Adrenal gland (tissue), 12 donors: ENCODE data around the gene IRS2. TPM values are rescaled to one million over a fixed set of nuclear protein-coding genes. Genes with fewer than 3 reads are reported as not detected.

ENCODE experiments used
- DNase-seq, 7 donors: peaks; one replicate each; pipeline ENCODE4 v3.0.0-alpha.2; 2019 to 2020
- H3K27ac ChIP-seq, 5 donors: fragments of 200-600 bp; sonication (generic) in 4 of 5; 1 replicate in 3 of 5; 2 replicates in 2 of 5; pipeline versions ENCODE4 v1.5.1 to v1.8.0; 2016 to 2020; ENCODE audit warnings: mild to moderate bottlenecking in 1 of 5
- H3K27me3 ChIP-seq: fragments of 200-600 bp; 2 replicates; pipeline ENCODE4 v1.8.0; 2021
- H3K36me3 ChIP-seq, 2 donors: fragments of 200-600 bp; replicated peaks in 1 of 2; 1 replicate in 1 of 2; 2 replicates in 1 of 2; pipeline versions ENCODE4 v1.5.1 to v1.8.0; 2018 to 2022
- H3K4me1 ChIP-seq, 2 donors: fragments of 200-600 bp; replicated peaks in 1 of 2; 1 replicate in 1 of 2; 2 replicates in 1 of 2; pipeline versions ENCODE4 v1.5.1 to v1.8.0; 2018 to 2021
- H3K4me3 ChIP-seq, 4 donors: fragments of 200-600 bp; sonication (generic) in 3 of 4; one replicate each; pipeline ENCODE4 v1.5.1; 2016 to 2018
- H3K9me3 ChIP-seq, 3 donors: fragments of 200-600 bp; sonication (generic) in 1 of 3; replicated peaks in 1 of 3; 1 replicate in 2 of 3; 2 replicates in 1 of 3; pipeline versions ENCODE4 v1.5.1 to v1.8.0; 2016 to 2021
- CTCF ChIP-seq, 6 experiments: fragments of 450-650 bp in 4 of 6; fragments of 200-600 bp in 2 of 6; sonication (generic) in 1 of 6; IDR thresholded peaks; 1 replicate in 5 of 6; 2 replicates in 1 of 6; pipeline versions ENCODE4 v1.5.1 to v1.8.0; 2016 to 2021; ENCODE audit warnings: antibody characterized with exemption in 6 of 6, mild to moderate bottlenecking in 2 of 6, moderate library complexity in 1 of 6
- POLR2A ChIP-seq, 2 donors: fragments of 450-650 bp; IDR thresholded peaks; one replicate each; pipeline ENCODE4 v1.6.1; 2017; ENCODE audit warnings: antibody characterized with exemption in 2 of 2, mild to moderate bottlenecking in 2 of 2, moderate library complexity in 1 of 2
- WGBS, 4 donors: extraction: QIAGEN DNeasy Blood & Tissue Kit in 2 of 4; methylation state at CpG; one replicate each; pipeline versions ENCODE4 v1.1.5 to v1.1.7; 2013 to 2017; 5-methylcytosine and 5-hydroxymethylcytosine counted together
- intact Hi-C, 2 donors: fragments of 100-400 bp; cut with DNase I; formaldehyde crosslinking; loops; one replicate each; pipeline versions ENCODE4 v1.14.1 to v1.15.0; 2022 to 2023
- polyA plus RNA-seq, 3 donors: library from polyadenylated mRNA; stranded (reverse); fragments of 200-250 nt in 2 of 3; fragments of 350-450 nt in 1 of 3; fragmentation: Illumina TruSeq in 1 of 3; extraction: RNeasy Lipid Tissue Mini Kit (QIAGEN cat#74804) in 1 of 3; gene quantifications; one replicate each; pipeline ENCODE4 v1.2.3, GENCODE V29; 2013 to 2014
- total RNA-seq, 9 donors: library from RNA; depleted of rRNA in 4 of 9; stranded (reverse); fragments of >200 nt in 4 of 9; fragments of 120-200 nt in 1 of 9; fragmentation: NEBNext Ultra II Directional in 1 of 9; extraction: Animal tissue kit (Norgen Biotek cat#: 25700) in 1 of 9; gene quantifications; one replicate each; pipeline versions ENCODE4 v1.1.0 to v1.2.4, GENCODE V29; 2013 to 2023
- donor health status: healthy with polysubstance abuse.
- donor health status: Bipolar disorder and iron deficiency.
- donor health status: DM: yes; HTN: yes; CAD: no.
- donor health status: DM: no; HTN: no; CAD: no.
- donor health status: DM: no; HTN: no; CAD: no.
- donor health status: DM: yes; HTN: yes; CAD: no.

The IRS2 gene
- total and polyA plus RNA-seq, 12 donors: 11.0 to 84.2 (median 47.4) TPM

- peaks cover 24 to 59% of the 10 kb centered on the region in 2 donors for H3K4me1 ChIP-seq
- peaks cover 0 to 27% of the 10 kb centered on the region in 2 donors for H3K36me3 ChIP-seq
- intact Hi-C loops: loop anchor here (5.0 to 10.0 kb wide), 5 partner anchors 70 to 822 kb away; no protein-coding TSS in a partner anchor
- TF ChIP-seq CTCF (IDR thresholded peaks at IDR 0.05): peak in 3 of 6 experiments; percentile 64 to 96 (median 90)
- TF ChIP-seq POLR2A (IDR thresholded peaks at IDR 0.05): peak; percentile 8 to 31
- DNase-seq: peak; percentile 77 to 88 (median 85)
- peak overlapping the region in 4 of 5 donors; percentile 90 to 98 (median 94) for H3K27ac ChIP-seq
- 0 to 3% (median 1%) methylated on average over 2 to 83 of the region's 83 CpGs; no CpG with 5 or more reads in 1 of the 4 donors for WGBS, 4 donors
- no peaks in the 10 kb centered on the region for H3K27me3 ChIP-seq
- peak overlapping the region in 3 of 4 donors; percentile 67 to 82 (median 72) for H3K4me3 ChIP-seq
- no peaks in the 10 kb centered on the region for H3K9me3 ChIP-seq
Observed at GRCh38 chr13:109784590-109785140, 1.7 kb downstream of the IRS2 start.

GRCh38 chr13:109783815-109784589, 2.4 kb downstream of the IRS2 start:
- H3K27ac ChIP-seq: peak overlapping the region in 4 of 5 donors; percentile 52 to 98 (median 86)

GRCh38 chr13:109783447-109783814, 3.0 kb downstream of the IRS2 start:
- intact Hi-C loops: loop anchor here (5.0 to 10.0 kb wide), 4 partner anchors 69 to 821 kb away; no protein-coding TSS in a partner anchor
- peaks cover 36 to 61% of the 10 kb centered on the region in 2 donors for H3K4me1 ChIP-seq
- H3K4me3 ChIP-seq: peak overlapping the region in 2 of 4 donors; percentile 62 to 67
- H3K27me3 ChIP-seq: no peaks in the 10 kb centered on the region
- H3K36me3 ChIP-seq: peaks cover 0 to 27% of the 10 kb centered on the region in 2 donors
- no peak for TF ChIP-seq CTCF (IDR thresholded peaks at IDR 0.05)
- TF ChIP-seq POLR2A (IDR thresholded peaks at IDR 0.05): no peak
- WGBS, 4 donors: 52 to 92% (median 63%) methylated on average over 21 to 29 of the region's 29 CpGs; no CpG with 5 or more reads in 1 of the 4 donors
- no peaks in the 10 kb centered on the region for H3K9me3 ChIP-seq
- peak in 3 of 7 donors; percentile 48 to 55 (median 50) for DNase-seq
- peak overlapping the region in 4 of 5 donors; percentile 47 to 98 (median 86) for H3K27ac ChIP-seq

More at GRCh38 chr13:109783815-109784589, 2.4 kb downstream of the IRS2 start:
- Histone ChIP-seq H3K27me3 (no peaks in the 10 kb centered on the region), H3K4me1 (peaks cover 30 to 59% of the 10 kb centered on the region in 2 donors), H3K36me3 (peaks cover 0 to 27% of the 10 kb centered on the region in 2 donors), H3K9me3 (no peaks in the 10 kb centered on the region), H3K4me3 (peak overlapping the region in 3 of 4 donors; percentile 62 to 72 (median 67))
- intact Hi-C loops: loop anchor here (5.0 to 10.0 kb wide), 4 partner anchors 69 to 822 kb away; no protein-coding TSS in a partner anchor
- TF ChIP-seq POLR2A (IDR thresholded peaks at IDR 0.05) (no peak), CTCF (IDR thresholded peaks at IDR 0.05) (no peak)
- WGBS, 4 donors: 36 to 63% (median 44%) methylated on average over 14 to 81 of the region's 81 CpGs
- peak in 2 of 7 donors; percentile 40 to 41 for DNase-seq
